Lung (tissue), 12 donors: Measurements from ENCODE around the gene IL11RA. TPM values are rescaled to one million over a fixed set of nuclear protein-coding genes. Genes with fewer than 3 reads are reported as not detected.
A peak's percentile ranks its signal among the peaks of the same experiment; 100 is the strongest.

ENCODE experiments used
- ATAC-seq: fragments of 200-7000 bp; cut with Tn5 transposase; one replicate; pipeline ENCODE4 v1.9.1; 2020; ENCODE audit warnings: moderate number of reproducible peaks; ENCODE audit not compliant: insufficient read depth, low FRiP score
- DNase-seq, 3 donors: peaks; one replicate each; pipeline ENCODE4 v3.0.0-alpha.2; 2013 to 2017
- H3K27ac ChIP-seq, 2 donors: one replicate each; pipeline ENCODE4 v1.5.1; 2013; ENCODE audit warnings: mild to moderate bottlenecking in 2 of 2, moderate library complexity in 2 of 2, control low read depth in 1 of 2, inconsistent platforms in 1 of 2, low read depth in 1 of 2, low read length in 1 of 2
- H3K27me3 ChIP-seq, 3 donors: one replicate each; pipeline ENCODE4 v1.5.1; 2013; ENCODE audit warnings: low read length in 2 of 3; ENCODE audit not compliant: control insufficient read depth in 3 of 3, insufficient read depth in 3 of 3
- H3K36me3 ChIP-seq, 4 donors: one replicate each; pipeline ENCODE4 v1.5.1; 2013; ENCODE audit warnings: low read length in 4 of 4, mild to moderate bottlenecking in 1 of 4, moderate library complexity in 1 of 4; ENCODE audit not compliant: control insufficient read depth in 4 of 4, insufficient read depth in 4 of 4
- H3K4me1 ChIP-seq, 5 donors: one replicate each; pipeline ENCODE4 v1.5.1; 2013; ENCODE audit warnings: low read length in 5 of 5, mild to moderate bottlenecking in 2 of 5, moderate library complexity in 1 of 5; ENCODE audit not compliant: control insufficient read depth in 5 of 5, insufficient read depth in 5 of 5
- H3K4me3 ChIP-seq: one replicate; pipeline ENCODE4 v1.5.1; 2013; ENCODE audit warnings: mild to moderate bottlenecking, control low read depth, moderate library complexity
- H3K9ac ChIP-seq, 2 donors: one replicate each; pipeline ENCODE4 v1.5.1; 2013; ENCODE audit warnings: low read length in 2 of 2, control low read depth in 1 of 2; ENCODE audit not compliant: insufficient read depth in 1 of 2
- H3K9me3 ChIP-seq, 4 donors: one replicate each; pipeline ENCODE4 v1.5.1; 2013; ENCODE audit warnings: low read length in 3 of 4, mild to moderate bottlenecking in 1 of 4, moderate library complexity in 1 of 4; ENCODE audit not compliant: control insufficient read depth in 4 of 4, insufficient read depth in 3 of 4
- CTCF ChIP-seq: IDR thresholded peaks from 2 replicates; pipeline ENCODE4 v1.5.1; 2012; ENCODE audit warnings: mild to moderate bottlenecking; ENCODE audit errors: control extremely low read depth, extremely low read depth
- WGBS, 2 donors: extraction: QIAGEN DNeasy Blood & Tissue Kit; methylation state at CpG; one replicate each; pipeline ENCODE4 v1.1.7; 2013; 5-methylcytosine and 5-hydroxymethylcytosine counted together
- polyA plus RNA-seq, 2 donors: library from polyadenylated mRNA; stranded (reverse); fragments of 200-250 nt; gene quantifications; one replicate each; pipeline ENCODE4 v1.2.1, GENCODE V29; 2013
- total RNA-seq, 2 donors: library from RNA; depleted of rRNA in 1 of 2; stranded (reverse); fragments of >200 nt in 1 of 2; gene quantifications; one replicate each; pipeline ENCODE4 v1.2.1, GENCODE V29; 2014 to 2021
- donor health status: control.
- donor health status: control.
- donor health status: Bipolar disorder and iron deficiency.
- donor health status: healthy.
- donor health status: DM: yes; HTN: yes; CAD: no.

IL11RA gene
- total and polyA plus RNA-seq, 4 donors = 5.5 to 30.5 (median 12.6) TPM

DNA sequence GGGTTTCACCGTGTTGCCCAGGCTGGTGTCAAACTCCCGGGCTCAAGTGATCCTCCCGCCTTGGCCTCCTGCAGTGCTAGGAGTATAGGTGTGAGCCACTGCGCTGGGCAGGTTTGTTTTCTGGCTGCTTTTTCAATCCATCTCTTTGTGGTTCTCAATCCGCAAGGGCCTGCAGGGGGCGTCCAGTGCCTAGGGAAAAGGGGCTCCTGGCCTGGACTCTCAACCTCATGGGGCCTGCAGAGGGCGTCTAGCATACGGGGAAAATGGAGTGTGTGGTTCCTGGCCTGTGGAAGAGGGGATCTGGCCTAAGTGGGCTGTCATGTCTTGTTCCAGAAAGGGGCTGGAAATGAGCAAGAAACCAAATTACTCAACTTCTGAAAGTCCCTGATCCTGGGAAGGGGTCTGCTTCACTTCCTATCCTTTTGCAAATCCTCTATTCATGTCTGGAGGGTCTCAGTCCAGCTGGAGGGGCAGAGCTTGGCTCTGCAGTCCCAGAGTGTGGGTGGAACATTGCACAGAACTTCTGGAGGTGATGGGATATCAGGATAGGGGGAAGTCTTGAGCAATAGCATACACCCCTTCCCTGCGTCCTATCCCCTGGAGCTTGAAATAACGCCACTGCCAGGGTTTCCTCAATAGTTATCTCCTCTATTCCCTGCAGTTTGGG is 23.2 kb downstream of the IL11RA start:
- Histone ChIP-seq H3K4me3 (no peak overlapping the region), H3K4me1 (no peaks in the 10 kb centered on the region), H3K9ac (no peak overlapping the region), H3K9me3 (no peaks in the 10 kb centered on the region), H3K36me3 (peaks cover 0 to 2% (median 0%) of the 10 kb centered on the region in 4 donors), H3K27ac (no peak overlapping the region), H3K27me3 (no peaks in the 10 kb centered on the region)
- DNase-seq (peak; percentile 66 to 75 (median 72)), ATAC-seq (peak; percentile 34)
- WGBS, 2 donors = 28 to 49% methylated on average over 10 of the region's 10 CpGs
- peak; percentile 30 for TF ChIP-seq CTCF

- H3K27me3 ChIP-seq = no peaks in the 10 kb centered on the region
- WGBS, 2 donors = 95 to 98% methylated on average over 2 of the region's 2 CpGs
- no peak overlapping the region for H3K4me3 ChIP-seq
- H3K36me3 ChIP-seq = peaks cover 0 to 1% (median 0%) of the 10 kb centered on the region in 4 donors
- no peak overlapping the region for H3K27ac ChIP-seq
- no peaks in the 10 kb centered on the region for H3K4me1 ChIP-seq
- DNase-seq (no peak), ATAC-seq (no peak)
- no peak overlapping the region for H3K9ac ChIP-seq
- TF ChIP-seq CTCF = no peak
- no peaks in the 10 kb centered on the region for H3K9me3 ChIP-seq
Observed at GRCh38 chr9:34675869-34676268, 23.9 kb downstream of the IL11RA start.

DNA sequence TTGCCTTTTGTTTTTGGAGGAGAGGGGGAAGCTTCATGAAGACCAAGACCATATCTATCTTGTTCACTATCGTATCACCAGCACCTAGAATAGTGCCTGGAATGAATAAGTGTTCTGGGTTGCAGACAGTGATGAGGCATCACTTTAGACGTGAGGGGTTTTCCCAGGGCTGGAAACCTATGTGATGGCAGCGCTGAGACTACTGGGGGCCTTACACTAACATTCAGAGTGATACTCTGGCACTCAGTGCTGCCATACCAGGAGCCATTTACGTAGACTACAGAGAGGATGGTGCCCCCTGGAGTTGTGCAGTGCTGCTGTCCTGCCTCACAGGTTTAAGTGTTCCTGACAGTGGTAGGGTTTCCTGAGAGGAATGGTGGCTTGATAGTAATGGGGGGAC is 32.2 kb downstream of the IL11RA start:
- no peak overlapping the region for H3K9ac ChIP-seq
- DNase-seq = no peak
- H3K27ac ChIP-seq = no peak overlapping the region
- 90 to 91% methylated on average over 4 of the region's 4 CpGs for WGBS, 2 donors
- no peaks in the 10 kb centered on the region for H3K27me3 ChIP-seq
- H3K4me3 ChIP-seq = no peak overlapping the region
- TF ChIP-seq CTCF = no peak
- no peak for ATAC-seq
- no peaks in the 10 kb centered on the region for H3K9me3 ChIP-seq
- H3K36me3 ChIP-seq = peaks cover 0 to 6% (median 1%) of the 10 kb centered on the region in 4 donors
- H3K4me1 ChIP-seq = peaks cover 0 to 2% (median 0%) of the 10 kb centered on the region in 5 donors

DNA sequence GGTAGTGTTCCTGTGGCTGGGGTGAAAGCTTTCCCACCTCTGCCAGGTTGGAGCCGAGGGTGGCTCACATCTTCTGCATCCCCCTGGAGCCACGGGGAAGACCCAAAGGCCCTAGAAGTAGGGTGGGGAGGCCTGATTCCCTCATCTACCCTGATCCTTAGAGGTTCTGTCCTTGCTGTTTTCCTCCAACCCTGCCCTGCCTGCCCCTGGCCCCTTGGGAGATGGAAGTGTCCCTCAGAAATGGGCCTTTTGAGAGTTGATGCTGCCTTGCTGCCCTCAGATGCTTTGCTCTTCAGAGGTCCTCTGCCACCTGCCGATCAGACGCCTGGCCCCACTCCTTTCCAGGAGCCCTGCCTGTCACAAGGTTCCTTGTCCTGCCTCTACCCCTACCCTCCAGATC is 32.8 kb downstream of the IL11RA start:
- H3K9me3 ChIP-seq = no peaks in the 10 kb centered on the region
- no peak overlapping the region for H3K27ac ChIP-seq
- TF ChIP-seq CTCF = no peak
- no peak for DNase-seq
- H3K9ac ChIP-seq = no peak overlapping the region
- no peaks in the 10 kb centered on the region for H3K27me3 ChIP-seq
- no peak overlapping the region for H3K4me3 ChIP-seq
- peaks cover 0 to 2% (median 0%) of the 10 kb centered on the region in 5 donors for H3K4me1 ChIP-seq
- H3K36me3 ChIP-seq = peaks cover 0 to 6% (median 1%) of the 10 kb centered on the region in 4 donors
- WGBS, 2 donors = 94 to 98% methylated on average over 4 of the region's 4 CpGs
- ATAC-seq = no peak
